ENCODE results near the gene PTX4. TPM values are rescaled to one million over a fixed set of nuclear protein-coding genes. Genes with fewer than 3 reads are reported as not detected.

The PTX4 gene
- total and polyA plus RNA-seq, 2 donors from 2014 or later: not detected

GRCh38 chr16:1512774-1513173 is 24.0 kb upstream of the PTX4 start:
- DNase-seq: no peak
- Histone ChIP-seq H3K4me1 (ENCODE audit: control insufficient read depth in 2 of 3, insufficient read depth in 2 of 3, low read depth in 1 of 3, low read length in 3 of 3) (peaks cover 0 to 5% (median 0%) of the 10 kb centered on the region in 3 donors), H3K4me3 (ENCODE audit: low read length in 3 of 3) (no peak overlapping the region), H3K9me3 (ENCODE audit: control insufficient read depth in 2 of 3, insufficient read depth in 1 of 3, low read length in 3 of 3) (no peaks in the 10 kb centered on the region), H3K27me3 (ENCODE audit: control insufficient read depth, insufficient read depth, low read length) (no peaks in the 10 kb centered on the region), H3K27ac (ENCODE audit: low read depth in 2 of 2, low read length in 2 of 2) (peak overlapping the region in 1 of 2 donors; percentile 47), H3K9ac (ENCODE audit: low read length in 3 of 3) (no peak overlapping the region), H3K36me3 (ENCODE audit: control insufficient read depth in 2 of 3, insufficient read depth in 3 of 3, low read length in 3 of 3) (peaks cover 0 to 3% (median 0%) of the 10 kb centered on the region in 3 donors)
- intact Hi-C loops (cut with DNase I): no loop called here
- no peak for TF ChIP-seq CTCF (IDR thresholded peaks at IDR 0.05; ENCODE audit: borderline replicate concordance, extremely low read depth, insufficient read depth)
- FAIRE-seq: no peak

GRCh38 chr16:1511662-1512569 is 23.2 kb upstream of the PTX4 start:
- Histone ChIP-seq H3K27me3 (ENCODE audit: control insufficient read depth, insufficient read depth, low read length) (no peaks in the 10 kb centered on the region), H3K4me1 (ENCODE audit: control insufficient read depth in 2 of 3, insufficient read depth in 2 of 3, low read depth in 1 of 3, low read length in 3 of 3) (peaks cover 0 to 5% (median 0%) of the 10 kb centered on the region in 3 donors), H3K27ac (ENCODE audit: low read depth in 2 of 2, low read length in 2 of 2) (no peak overlapping the region), H3K36me3 (ENCODE audit: control insufficient read depth in 2 of 3, insufficient read depth in 3 of 3, low read length in 3 of 3) (peaks cover 0 to 3% (median 0%) of the 10 kb centered on the region in 3 donors), H3K4me3 (ENCODE audit: low read length in 3 of 3) (no peak overlapping the region), H3K9me3 (ENCODE audit: control insufficient read depth in 2 of 3, insufficient read depth in 1 of 3, low read length in 3 of 3) (no peaks in the 10 kb centered on the region), H3K9ac (ENCODE audit: low read length in 3 of 3) (no peak overlapping the region)
- DNase-seq (peak in 3 of 5 donors; percentile 26 to 45 (median 28)), FAIRE-seq (no peak)
- intact Hi-C loops (cut with DNase I): no loop called here
- TF ChIP-seq CTCF (IDR thresholded peaks at IDR 0.05; ENCODE audit: borderline replicate concordance, extremely low read depth, insufficient read depth): no peak

- Histone ChIP-seq H3K27ac (ENCODE audit: low read depth in 2 of 2, low read length in 2 of 2) (no peak overlapping the region), H3K36me3 (ENCODE audit: control insufficient read depth in 2 of 3, insufficient read depth in 3 of 3, low read length in 3 of 3) (peaks cover 0 to 3% (median 0%) of the 10 kb centered on the region in 3 donors), H3K27me3 (ENCODE audit: control insufficient read depth, insufficient read depth, low read length) (no peaks in the 10 kb centered on the region), H3K9ac (ENCODE audit: low read length in 3 of 3) (no peak overlapping the region), H3K9me3 (ENCODE audit: control insufficient read depth in 2 of 3, insufficient read depth in 1 of 3, low read length in 3 of 3) (no peaks in the 10 kb centered on the region), H3K4me1 (ENCODE audit: control insufficient read depth in 2 of 3, insufficient read depth in 2 of 3, low read depth in 1 of 3, low read length in 3 of 3) (peaks cover 0 to 5% (median 0%) of the 10 kb centered on the region in 3 donors), H3K4me3 (ENCODE audit: low read length in 3 of 3) (no peak overlapping the region)
- DNase-seq: no peak
- no peak for FAIRE-seq
- TF ChIP-seq CTCF (IDR thresholded peaks at IDR 0.05; ENCODE audit: borderline replicate concordance, extremely low read depth, insufficient read depth): no peak
- intact Hi-C loops (cut with DNase I): no loop called here
Measured at GRCh38 chr16:1510941-1511351, 22.2 kb upstream of the PTX4 start.

Measured in kidney (tissue), 14 donors.